ENCODE results near the gene NMT2. TPM values are rescaled to one million over a fixed set of nuclear protein-coding genes. Genes with fewer than 3 reads are reported as not detected.

Gene NMT2
- total RNA-seq, 1 experiment from 2014 or later: 15.7 TPM

GRCh38 chr10:15103513-15103912, 65.0 kb downstream of the NMT2 start:
- BruUV-seq (replicated peaks): no TSS peak
- no peak overlapping the region for H3K27ac ChIP-seq (ENCODE audit: low read depth, low read length, poor library complexity, severe bottlenecking)
- intact Hi-C loops (cut with micrococcal nuclease; ENCODE audit: unreplicated experiment): no loop called here
- TF ChIP-seq EZH2 (IDR thresholded peaks at IDR 0.05; ENCODE audit: borderline replicate concordance, low read depth, low read length, poor library complexity, severe bottlenecking) (no peak), CTCF (conservative IDR thresholded peaks at IDR 0.05; ENCODE audit: low read depth, low read length) (no peak)
- DNase-seq (ENCODE audit: low spot score): no peak
- H3K4me1 ChIP-seq (ENCODE audit: insufficient read depth, low read length, poor library complexity, severe bottlenecking): peaks cover 5% of the 10 kb centered on the region
- peaks cover 39% of the 10 kb centered on the region for H3K36me3 ChIP-seq (ENCODE audit: insufficient read depth, low read length, poor library complexity, severe bottlenecking)
- ChIA-PET CTCF (no interaction called here), POLR2A (ENCODE audit: low non-redundant PET) (no interaction called here)
- H3K4me3 ChIP-seq (ENCODE audit: low read depth, low read length, poor library complexity, severe bottlenecking): no peak overlapping the region
- H3K27me3 ChIP-seq (replicated peaks; ENCODE audit: insufficient read depth, low read depth, low read length, poor library complexity): no peaks in the 10 kb centered on the region
- H3K9me3 ChIP-seq (ENCODE audit: low read depth, low read length, poor library complexity, severe bottlenecking): no peaks in the 10 kb centered on the region

- intact Hi-C loops (cut with micrococcal nuclease; ENCODE audit: unreplicated experiment): no loop called here
- H3K4me3 ChIP-seq (ENCODE audit: low read depth, low read length, poor library complexity, severe bottlenecking): no peak overlapping the region
- no peak for DNase-seq (ENCODE audit: low spot score)
- BruUV-seq (replicated peaks): no TSS peak
- CTCF ChIA-PET: no interaction called here
- peaks cover 4% of the 10 kb centered on the region for H3K4me1 ChIP-seq (ENCODE audit: insufficient read depth, low read length, poor library complexity, severe bottlenecking)
- H3K27ac ChIP-seq (ENCODE audit: low read depth, low read length, poor library complexity, severe bottlenecking): no peak overlapping the region
- peaks cover 28% of the 10 kb centered on the region for H3K36me3 ChIP-seq (ENCODE audit: insufficient read depth, low read length, poor library complexity, severe bottlenecking)
- no peaks in the 10 kb centered on the region for H3K9me3 ChIP-seq (ENCODE audit: low read depth, low read length, poor library complexity, severe bottlenecking)
- TF ChIP-seq EZH2 (IDR thresholded peaks at IDR 0.05; ENCODE audit: borderline replicate concordance, low read depth, low read length, poor library complexity, severe bottlenecking) (no peak), CTCF (conservative IDR thresholded peaks at IDR 0.05; ENCODE audit: low read depth, low read length) (no peak)
- POLR2A ChIA-PET (ENCODE audit: low non-redundant PET): interaction anchor here (0.6 kb wide), 1 partner anchor 195 kb away, joined by 5 read pairs; no protein-coding TSS in a partner anchor
- H3K27me3 ChIP-seq (replicated peaks; ENCODE audit: insufficient read depth, low read depth, low read length, poor library complexity): no peaks in the 10 kb centered on the region
Observed at GRCh38 chr10:15099886-15100285, 68.6 kb downstream of the NMT2 start.

GRCh38 chr10:15097011-15097812, 71.3 kb downstream of the NMT2 start, which contains the start of gene RPP38:
Gene RPP38 (plus strand): TSS chr10:15097355. CDS start chr10:15103315, 5,960 bp downstream.
- POLR2A ChIA-PET (ENCODE audit: low non-redundant PET): no interaction called here
- Histone ChIP-seq H3K4me3 (ENCODE audit: low read depth, low read length, poor library complexity, severe bottlenecking) (peak within 1 kb of the TSS; percentile 86), H3K36me3 (ENCODE audit: insufficient read depth, low read length, poor library complexity, severe bottlenecking) (peaks cover 4% of the 10 kb centered on the region), H3K27ac (ENCODE audit: low read depth, low read length, poor library complexity, severe bottlenecking) (peak within 1 kb of the TSS; percentile 87), H3K4me1 (ENCODE audit: insufficient read depth, low read length, poor library complexity, severe bottlenecking) (peaks cover 4% of the 10 kb centered on the region), H3K9me3 (ENCODE audit: low read depth, low read length, poor library complexity, severe bottlenecking) (no peaks in the 10 kb centered on the region), H3K27me3 (replicated peaks; ENCODE audit: insufficient read depth, low read depth, low read length, poor library complexity) (no peaks in the 10 kb centered on the region)
- peak; percentile 95 for DNase-seq (ENCODE audit: low spot score)
- no peak for TF ChIP-seq EZH2 (IDR thresholded peaks at IDR 0.05; ENCODE audit: borderline replicate concordance, low read depth, low read length, poor library complexity, severe bottlenecking)
- no peak for TF ChIP-seq CTCF (conservative IDR thresholded peaks at IDR 0.05; ENCODE audit: low read depth, low read length)
- CTCF ChIA-PET: no interaction called here
- BruUV-seq (replicated peaks): no TSS peak
- intact Hi-C loops (cut with micrococcal nuclease; ENCODE audit: unreplicated experiment): no loop called here
